Activated T-cell treated with anti-CD3 and anti-CD28 coated beads for 48 hours (primary cell): ENCODE results near the gene HTR3D.
"Not testable (repeated sequence)": the region's sequence is repeated elsewhere in the genome, so short reads cannot be mapped to it uniquely, and the experiment has no call there.

Source experiments
- DNase-seq: peaks from one replicate; pipeline ENCODE4 v3.0.0-alpha.2; 2020; ENCODE audit warnings: low read depth

The HTR3D gene

GRCh38 chr3:184016811-184017671 is 14.5 kb upstream of the HTR3D start:
- DNase-seq, result peak; percentile 64

GRCh38 chr3:184017672-184018423 is 13.7 kb upstream of the HTR3D start, which contains the start of gene ABCC5:
TSS of gene ABCC5 (minus strand) at chr3:184017884. CDS start at chr3:184014392, 3,492 bp downstream.
- DNase-seq, result peak; percentile 76

- no peak for DNase-seq
Measured at GRCh38 chr3:184018424-184018973, 13.0 kb upstream of the HTR3D start.

- no peak for DNase-seq
Measured at GRCh38 chr3:184022323-184022722, 9.2 kb upstream of the HTR3D start.

GRCh38 chr3:184025256-184025655 is 6.3 kb upstream of the HTR3D start:
- DNase-seq, result not testable (repeated sequence)

GRCh38 chr3:184028275-184028890 is 3.2 kb upstream of the HTR3D start:
- DNase-seq, result not testable (repeated sequence)

- DNase-seq, result no peak
Measured at GRCh38 chr3:184029443-184029842, 2.1 kb upstream of the HTR3D start.

GRCh38 chr3:184030536-184030935 is 1.0 kb upstream of the HTR3D start:
- no peak for DNase-seq

- no peak for DNase-seq
Measured at GRCh38 chr3:184037816-184038215, 6.3 kb downstream of the HTR3D start.

GRCh38 chr3:184038307-184038706 is 6.8 kb downstream of the HTR3D start:
- DNase-seq, result not testable (repeated sequence)

- DNase-seq, result no peak
Measured at GRCh38 chr3:184039414-184039813, 7.9 kb downstream of the HTR3D start.

GRCh38 chr3:184040010-184040409 is 8.5 kb downstream of the HTR3D start:
- no peak for DNase-seq

- no peak for DNase-seq
Measured at GRCh38 chr3:184042617-184043016, 11.1 kb downstream of the HTR3D start.

GRCh38 chr3:184045995-184046394 is 14.5 kb downstream of the HTR3D start:
- DNase-seq, result no peak

GRCh38 chr3:184050217-184050847 is 18.8 kb downstream of the HTR3D start:
- DNase-seq, result no peak

GRCh38 chr3:184052767-184053166 is 21.2 kb downstream of the HTR3D start, which contains the start of gene HTR3C:
TSS of gene HTR3C (plus strand) at chr3:184053047. CDS start at chr3:184053081, 34 bp downstream.
- no peak for DNase-seq

- DNase-seq, result no peak
Measured at GRCh38 chr3:184058029-184058428, 26.5 kb downstream of the HTR3D start.

- no peak for DNase-seq
Measured at GRCh38 chr3:184059424-184059823, 27.9 kb downstream of the HTR3D start.

- no peak for DNase-seq
Measured at GRCh38 chr3:184062637-184063036, 31.1 kb downstream of the HTR3D start.

GRCh38 chr3:184066211-184066610 is 34.7 kb downstream of the HTR3D start:
- no peak for DNase-seq

- DNase-seq, result no peak
Measured at GRCh38 chr3:184067573-184068055, 36.1 kb downstream of the HTR3D start.

- no peak for DNase-seq
Measured at GRCh38 chr3:184068344-184068743, 36.8 kb downstream of the HTR3D start.
